ENCODE measurements around the gene RDH11.
"Not testable (repeated sequence)": the region's sequence is repeated elsewhere in the genome, so short reads cannot be mapped to it uniquely, and the experiment has no call there.

The RDH11 gene

DNA sequence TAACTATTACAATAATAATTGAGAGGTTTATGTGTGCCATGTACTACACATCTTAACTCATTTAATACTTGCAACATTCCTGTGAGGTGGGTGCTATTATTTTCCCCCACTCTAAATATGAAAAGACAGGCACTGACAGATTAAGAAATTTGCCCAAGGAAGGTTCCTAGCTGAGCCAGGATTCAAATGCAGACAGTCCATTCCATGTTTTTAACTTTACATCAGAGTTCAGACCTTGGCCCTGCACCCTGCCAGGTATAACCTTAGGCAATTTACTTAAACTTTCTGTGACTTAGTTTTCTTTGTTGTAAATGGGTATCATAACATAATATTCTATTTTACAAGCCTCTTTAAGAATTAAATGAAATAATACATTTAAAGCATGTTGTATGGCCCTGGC is 32.7 kb upstream of the RDH11 start:
- FAIRE-seq, result no peak
- DNase-seq (ENCODE audit: insufficient read length, low spot score), result no peak
- TF ChIP-seq PAX5 (IDR thresholded peaks at IDR 0.05; ENCODE audit: insufficient read depth, low read length, severe bottlenecking), result no peak
- TF ChIP-seq TAF1 (IDR thresholded peaks at IDR 0.05; ENCODE audit: low read depth, low read length), result no peak
- no peak for TF ChIP-seq POLR2AphosphoS5 (IDR thresholded peaks at IDR 0.05; ENCODE audit: low read depth, low read length)

- DNase-seq (ENCODE audit: insufficient read length, low spot score) (no peak), FAIRE-seq (no peak)
- TF ChIP-seq TAF1 (IDR thresholded peaks at IDR 0.05; ENCODE audit: low read depth, low read length) (no peak), PAX5 (IDR thresholded peaks at IDR 0.05; ENCODE audit: insufficient read depth, low read length, severe bottlenecking) (no peak), POLR2A (IDR thresholded peaks at IDR 0.05; ENCODE audit: low read depth, low read length) (no peak), POU2F2 (IDR thresholded peaks at IDR 0.05; ENCODE audit: low read depth, low read length) (no peak), POLR2AphosphoS5 (IDR thresholded peaks at IDR 0.05; ENCODE audit: low read depth, low read length) (no peak), SPI1 (IDR thresholded peaks at IDR 0.05; ENCODE audit: low read depth, low read length) (no peak)
These were observed 31.8 kb upstream of the RDH11 start for GRCh38 chr14:67727361-67727760.

- DNase-seq (ENCODE audit: insufficient read length, low spot score), result no peak
- no peak for FAIRE-seq
- TF ChIP-seq SPI1 (IDR thresholded peaks at IDR 0.05; ENCODE audit: low read depth, low read length) (no peak), POLR2AphosphoS5 (IDR thresholded peaks at IDR 0.05; ENCODE audit: low read depth, low read length) (no peak), TAF1 (IDR thresholded peaks at IDR 0.05; ENCODE audit: low read depth, low read length) (no peak), POU2F2 (IDR thresholded peaks at IDR 0.05; ENCODE audit: low read depth, low read length) (no peak), PAX5 (IDR thresholded peaks at IDR 0.05; ENCODE audit: insufficient read depth, low read length, severe bottlenecking) (no peak), POLR2A (IDR thresholded peaks at IDR 0.05; ENCODE audit: low read depth, low read length) (no peak)
These were observed 29.6 kb upstream of the RDH11 start for GRCh38 chr14:67725171-67725570.

DNA sequence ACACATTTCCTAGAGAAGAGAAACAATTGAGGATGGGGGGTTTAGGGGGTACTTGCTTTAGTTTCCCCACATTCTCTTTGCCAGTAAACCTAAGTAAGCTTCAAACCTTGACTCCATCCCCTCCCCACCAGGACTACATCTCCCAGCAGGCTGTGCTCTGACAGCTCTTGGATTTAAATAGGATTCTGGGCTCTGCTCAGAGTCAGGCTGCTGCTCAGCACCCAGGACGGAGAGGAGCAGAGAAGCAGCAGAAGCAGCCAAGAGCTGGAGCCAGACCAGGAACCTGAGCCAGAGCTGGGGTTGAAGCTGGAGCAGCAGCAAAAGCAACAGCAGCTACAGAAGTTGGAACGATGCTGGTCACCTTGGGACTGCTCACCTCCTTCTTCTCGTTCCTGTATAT is 26.7 kb upstream of the RDH11 start:
- TF ChIP-seq TAF1 (IDR thresholded peaks at IDR 0.05; ENCODE audit: low read depth, low read length) (no peak), PAX5 (IDR thresholded peaks at IDR 0.05; ENCODE audit: insufficient read depth, low read length, severe bottlenecking) (no peak), POLR2A (IDR thresholded peaks at IDR 0.05; ENCODE audit: low read depth, low read length) (no peak), POLR2AphosphoS5 (IDR thresholded peaks at IDR 0.05; ENCODE audit: low read depth, low read length) (no peak), POU2F2 (IDR thresholded peaks at IDR 0.05; ENCODE audit: low read depth, low read length) (no peak), SPI1 (IDR thresholded peaks at IDR 0.05; ENCODE audit: low read depth, low read length) (no peak)
- DNase-seq (ENCODE audit: insufficient read length, low spot score) (no peak), FAIRE-seq (no peak)

DNA sequence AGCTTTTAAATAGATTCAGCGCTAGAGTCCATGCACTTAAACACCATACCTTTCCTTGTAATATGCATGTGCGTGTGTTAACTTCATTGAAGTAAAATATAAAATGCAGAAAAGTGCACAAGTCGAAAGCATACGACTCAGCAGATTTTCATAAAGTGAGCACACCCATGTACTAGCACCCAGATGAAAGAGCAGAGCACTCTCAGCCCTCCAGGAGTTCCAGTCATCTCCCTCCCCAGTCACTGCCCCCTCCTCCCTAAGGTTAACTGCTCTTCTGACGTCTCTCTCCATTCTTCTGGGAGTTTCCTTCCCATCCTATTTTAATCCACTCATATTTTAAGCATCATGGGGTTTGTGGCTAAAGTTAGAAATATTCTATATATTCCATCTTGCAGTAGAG is 26.3 kb upstream of the RDH11 start:
- TF ChIP-seq POLR2AphosphoS5 (IDR thresholded peaks at IDR 0.05; ENCODE audit: low read depth, low read length), result no peak
- TF ChIP-seq TAF1 (IDR thresholded peaks at IDR 0.05; ENCODE audit: low read depth, low read length), result no peak
- TF ChIP-seq POU2F2 (IDR thresholded peaks at IDR 0.05; ENCODE audit: low read depth, low read length), result no peak
- TF ChIP-seq PAX5 (IDR thresholded peaks at IDR 0.05; ENCODE audit: insufficient read depth, low read length, severe bottlenecking), result no peak
- no peak for TF ChIP-seq POLR2A (IDR thresholded peaks at IDR 0.05; ENCODE audit: low read depth, low read length)
- TF ChIP-seq SPI1 (IDR thresholded peaks at IDR 0.05; ENCODE audit: low read depth, low read length), result no peak
- FAIRE-seq, result no peak
- no peak for DNase-seq (ENCODE audit: insufficient read length, low spot score)

GRCh38 chr14:67719866-67720265 is 24.3 kb upstream of the RDH11 start:
- DNase-seq (ENCODE audit: insufficient read length, low spot score) (no peak), FAIRE-seq (no peak)
- TF ChIP-seq POU2F2 (IDR thresholded peaks at IDR 0.05; ENCODE audit: low read depth, low read length) (no peak), PAX5 (IDR thresholded peaks at IDR 0.05; ENCODE audit: insufficient read depth, low read length, severe bottlenecking) (no peak), TAF1 (IDR thresholded peaks at IDR 0.05; ENCODE audit: low read depth, low read length) (no peak), POLR2A (IDR thresholded peaks at IDR 0.05; ENCODE audit: low read depth, low read length) (no peak), POLR2AphosphoS5 (IDR thresholded peaks at IDR 0.05; ENCODE audit: low read depth, low read length) (no peak), SPI1 (IDR thresholded peaks at IDR 0.05; ENCODE audit: low read depth, low read length) (no peak)

- FAIRE-seq; DNase-seq (ENCODE audit: insufficient read length, low spot score): not testable (repeated sequence)
These were observed 23.8 kb upstream of the RDH11 start for GRCh38 chr14:67719385-67719784.

DNA sequence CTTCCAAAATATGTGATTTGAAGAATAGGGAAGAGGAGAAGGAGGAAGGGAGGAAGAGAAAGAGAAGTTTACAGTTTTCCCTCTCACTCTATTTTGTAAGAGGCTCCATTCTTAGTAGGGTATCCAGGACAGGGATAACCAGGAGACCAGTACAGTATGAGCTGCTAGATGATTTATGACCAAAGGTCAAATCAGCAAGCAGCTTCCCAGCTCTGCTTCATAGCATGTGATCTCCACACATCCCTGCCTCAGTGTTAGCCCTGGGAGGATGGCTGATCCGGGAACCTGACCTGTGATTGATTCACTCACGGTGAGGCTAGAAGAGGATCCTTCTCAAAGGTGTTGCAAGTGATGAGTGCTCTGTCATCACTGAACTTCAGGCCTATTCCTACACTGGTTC is 22.7 kb upstream of the RDH11 start:
- TF ChIP-seq POU2F2 (IDR thresholded peaks at IDR 0.05; ENCODE audit: low read depth, low read length), result no peak
- no peak for TF ChIP-seq PAX5 (IDR thresholded peaks at IDR 0.05; ENCODE audit: insufficient read depth, low read length, severe bottlenecking)
- no peak for TF ChIP-seq POLR2AphosphoS5 (IDR thresholded peaks at IDR 0.05; ENCODE audit: low read depth, low read length)
- no peak for TF ChIP-seq POLR2A (IDR thresholded peaks at IDR 0.05; ENCODE audit: low read depth, low read length)
- TF ChIP-seq TAF1 (IDR thresholded peaks at IDR 0.05; ENCODE audit: low read depth, low read length), result no peak
- no peak for TF ChIP-seq SPI1 (IDR thresholded peaks at IDR 0.05; ENCODE audit: low read depth, low read length)
- FAIRE-seq, result no peak
- no peak for DNase-seq (ENCODE audit: insufficient read length, low spot score)

- TF ChIP-seq SPI1 (IDR thresholded peaks at IDR 0.05; ENCODE audit: low read depth, low read length) (no peak), PAX5 (IDR thresholded peaks at IDR 0.05; ENCODE audit: insufficient read depth, low read length, severe bottlenecking) (no peak), POU2F2 (IDR thresholded peaks at IDR 0.05; ENCODE audit: low read depth, low read length) (no peak), TAF1 (IDR thresholded peaks at IDR 0.05; ENCODE audit: low read depth, low read length) (no peak), POLR2A (IDR thresholded peaks at IDR 0.05; ENCODE audit: low read depth, low read length) (no peak), POLR2AphosphoS5 (IDR thresholded peaks at IDR 0.05; ENCODE audit: low read depth, low read length) (no peak)
- DNase-seq (ENCODE audit: insufficient read length, low spot score) (no peak), FAIRE-seq (no peak)
These were observed 21.5 kb upstream of the RDH11 start for GRCh38 chr14:67717048-67717447.

GRCh38 chr14:67710209-67710608 is 14.6 kb upstream of the RDH11 start:
- DNase-seq (ENCODE audit: insufficient read length, low spot score) (no peak), FAIRE-seq (no peak)
- no peak for TF ChIP-seq POLR2A (IDR thresholded peaks at IDR 0.05; ENCODE audit: low read depth, low read length)
- no peak for TF ChIP-seq SPI1 (IDR thresholded peaks at IDR 0.05; ENCODE audit: low read depth, low read length)
- TF ChIP-seq POLR2AphosphoS5 (IDR thresholded peaks at IDR 0.05; ENCODE audit: low read depth, low read length), result no peak
- no peak for TF ChIP-seq TAF1 (IDR thresholded peaks at IDR 0.05; ENCODE audit: low read depth, low read length)
- TF ChIP-seq POU2F2 (IDR thresholded peaks at IDR 0.05; ENCODE audit: low read depth, low read length), result no peak
- no peak for TF ChIP-seq PAX5 (IDR thresholded peaks at IDR 0.05; ENCODE audit: insufficient read depth, low read length, severe bottlenecking)

DNA sequence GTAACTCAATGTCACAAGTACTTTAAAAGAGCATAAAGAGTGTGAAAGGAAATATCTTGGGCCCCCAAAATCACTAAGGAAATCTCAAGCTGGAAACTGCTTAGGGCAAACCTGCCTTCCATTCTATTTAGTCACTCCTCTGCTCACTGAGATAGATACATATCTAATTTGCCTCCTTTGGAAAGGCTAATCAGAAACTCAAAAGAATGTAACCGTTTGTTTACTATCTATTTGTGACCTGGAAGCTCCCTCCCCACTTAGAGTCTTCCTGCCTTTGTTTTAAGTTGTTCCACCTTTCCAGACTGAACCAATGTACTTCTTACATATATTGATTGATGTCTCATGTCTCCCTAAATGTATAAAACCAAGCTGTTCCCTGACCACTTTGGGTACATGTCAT is 14.2 kb upstream of the RDH11 start:
- FAIRE-seq; DNase-seq (ENCODE audit: insufficient read length, low spot score): not testable (repeated sequence)

- FAIRE-seq; DNase-seq (ENCODE audit: insufficient read length, low spot score): not testable (repeated sequence)
These were observed 13.8 kb upstream of the RDH11 start for GRCh38 chr14:67709346-67709745.
